ENCODE data around the gene TEX29. TPM values are rescaled to one million over a fixed set of nuclear protein-coding genes. Genes with fewer than 3 reads are reported as not detected.
A peak's percentile ranks its signal among the peaks of the same experiment; 100 is the strongest.

The TEX29 gene
- polyA plus RNA-seq, 1 donor from 2014 or later = not detected

- Histone ChIP-seq H3K27ac (ENCODE audit: low read length) (peak overlapping the region; percentile 70), H2AFZ (ENCODE audit: low read depth, low read length) (no peak overlapping the region), H3K27me3 (ENCODE audit: insufficient read depth, low read depth, low read length) (no peaks in the 10 kb centered on the region), H3F3A (ENCODE audit: insufficient read depth, low read length, poor library complexity, severe bottlenecking) (no peaks in the 10 kb centered on the region), H3K9me3 (ENCODE audit: low read length) (no peaks in the 10 kb centered on the region), H3K9ac (ENCODE audit: low read length) (peak overlapping the region; percentile 37), H4K20me1 (ENCODE audit: insufficient read depth) (no peaks in the 10 kb centered on the region), H3K79me2 (replicated peaks; ENCODE audit: insufficient read depth, low read length) (no peaks in the 10 kb centered on the region), H3K4me3 (ENCODE audit: low read length) (no peak overlapping the region), H3K36me3 (ENCODE audit: insufficient read depth, low read length) (no peaks in the 10 kb centered on the region), H3K4me2 (ENCODE audit: low read length) (no peak overlapping the region), H3K9me2 (ENCODE audit: insufficient read depth, low read length) (no peaks in the 10 kb centered on the region)
- TF ChIP-seq CTCF (IDR thresholded peaks at IDR 0.05; ENCODE audit: poor library complexity, severe bottlenecking) (no peak), EP300 (conservative IDR thresholded peaks at IDR 0.05; ENCODE audit: poor library complexity, severe bottlenecking) (no peak), RAD21 (conservative IDR thresholded peaks at IDR 0.05) (no peak), EZH2 (IDR thresholded peaks at IDR 0.05; ENCODE audit: borderline replicate concordance, insufficient read depth, low read length, poor library complexity, severe bottlenecking) (no peak), REST (IDR thresholded peaks at IDR 0.05; ENCODE audit: borderline replicate concordance) (no peak), MXI1 (conservative IDR thresholded peaks at IDR 0.05; ENCODE audit: poor library complexity, severe bottlenecking) (no peak), TAF1 (IDR thresholded peaks at IDR 0.05; ENCODE audit: low read depth) (no peak), SMC3 (conservative IDR thresholded peaks at IDR 0.05; ENCODE audit: poor library complexity) (no peak), POLR2AphosphoS5 (IDR thresholded peaks at IDR 0.05) (no peak)
Observed at GRCh38 chr13:111371720-111372119, 51.3 kb downstream of the TEX29 start.

GRCh38 chr13:111372651-111373425, 52.4 kb downstream of the TEX29 start:
- H3K4me2 ChIP-seq (ENCODE audit: low read length) = no peak overlapping the region
- peak overlapping the region; percentile 70 for H3K27ac ChIP-seq (ENCODE audit: low read length)
- no peaks in the 10 kb centered on the region for H3K79me2 ChIP-seq (replicated peaks; ENCODE audit: insufficient read depth, low read length)

More at GRCh38 chr13:111372651-111373425, 52.4 kb downstream of the TEX29 start:
- TF ChIP-seq MXI1 (conservative IDR thresholded peaks at IDR 0.05; ENCODE audit: poor library complexity, severe bottlenecking) (no peak), CTCF (IDR thresholded peaks at IDR 0.05; ENCODE audit: poor library complexity, severe bottlenecking) (no peak), TAF1 (IDR thresholded peaks at IDR 0.05; ENCODE audit: low read depth) (no peak), EP300 (conservative IDR thresholded peaks at IDR 0.05; ENCODE audit: poor library complexity, severe bottlenecking) (no peak), SMC3 (conservative IDR thresholded peaks at IDR 0.05; ENCODE audit: poor library complexity) (no peak), REST (IDR thresholded peaks at IDR 0.05; ENCODE audit: borderline replicate concordance) (no peak), EZH2 (IDR thresholded peaks at IDR 0.05; ENCODE audit: borderline replicate concordance, insufficient read depth, low read length, poor library complexity, severe bottlenecking) (no peak), POLR2AphosphoS5 (IDR thresholded peaks at IDR 0.05) (no peak), RAD21 (conservative IDR thresholded peaks at IDR 0.05) (no peak)
- H2AFZ ChIP-seq (ENCODE audit: low read depth, low read length) = no peak overlapping the region
- H3K9ac ChIP-seq (ENCODE audit: low read length) = no peak overlapping the region
- H3K4me3 ChIP-seq (ENCODE audit: low read length) = no peak overlapping the region
- no peaks in the 10 kb centered on the region for H3K36me3 ChIP-seq (ENCODE audit: insufficient read depth, low read length)
- H3K9me3 ChIP-seq (ENCODE audit: low read length) = no peaks in the 10 kb centered on the region
- no peaks in the 10 kb centered on the region for H3F3A ChIP-seq (ENCODE audit: insufficient read depth, low read length, poor library complexity, severe bottlenecking)
- H3K9me2 ChIP-seq (ENCODE audit: insufficient read depth, low read length) = no peaks in the 10 kb centered on the region
- no peaks in the 10 kb centered on the region for H4K20me1 ChIP-seq (ENCODE audit: insufficient read depth)
- no peaks in the 10 kb centered on the region for H3K27me3 ChIP-seq (ENCODE audit: insufficient read depth, low read depth, low read length)
